ENCODE results near the gene FIG4.
"Not testable (repeated sequence)": the region's sequence is repeated elsewhere in the genome, so short reads cannot be mapped to it uniquely, and the experiment has no call there.

The FIG4 gene

DNA sequence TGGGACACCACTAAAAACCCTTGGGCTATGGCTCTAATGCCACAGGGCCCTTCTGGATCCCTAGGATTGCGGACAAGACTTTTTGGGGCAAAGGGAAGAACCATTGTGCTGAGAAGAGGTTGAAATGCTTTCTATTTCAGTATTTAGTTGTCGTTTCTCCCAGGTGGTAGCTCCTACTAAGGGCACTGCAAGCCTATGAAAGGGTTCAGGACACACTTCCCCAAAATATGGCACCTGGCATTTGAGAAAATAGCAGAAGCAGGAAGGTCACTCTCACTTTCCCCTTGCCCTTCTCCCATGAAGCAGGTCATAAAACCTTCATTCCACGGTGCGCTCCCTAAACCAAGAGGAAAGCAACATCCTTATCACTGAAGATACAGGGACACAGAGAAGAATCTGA lies 161.6 kb downstream of the FIG4 start:
- DNase-seq = no peak

GRCh38 chr6:109853426-109853825 lies 162.3 kb downstream of the FIG4 start:
- DNase-seq = no peak

- DNase-seq = no peak
Observed at GRCh38 chr6:109853951-109854350, 162.9 kb downstream of the FIG4 start.

GRCh38 chr6:109854541-109855308 lies 163.6 kb downstream of the FIG4 start:
- DNase-seq = no peak

GRCh38 chr6:109855476-109856040 lies 164.5 kb downstream of the FIG4 start:
- DNase-seq = not testable (repeated sequence)

DNA sequence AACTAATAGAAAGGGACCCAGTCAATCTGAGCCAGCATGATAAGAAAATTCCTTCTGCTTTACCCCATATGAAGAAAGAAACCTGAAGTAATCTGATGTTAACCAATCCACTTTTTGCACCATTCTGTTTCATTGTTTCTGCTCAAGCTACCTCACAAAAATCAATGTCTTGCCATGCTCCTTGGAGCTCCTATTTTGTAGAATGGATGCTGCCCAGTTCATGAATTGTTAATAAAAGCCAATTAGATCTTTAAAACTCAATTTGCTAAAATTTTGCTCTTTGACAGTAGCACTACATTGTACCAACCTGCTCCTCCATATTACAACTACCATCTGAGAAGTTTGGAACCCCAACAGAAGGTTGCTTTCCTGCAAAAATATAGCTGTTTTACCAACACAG lies 170.8 kb downstream of the FIG4 start:
- DNase-seq = no peak

GRCh38 chr6:109864050-109864449 lies 173.0 kb downstream of the FIG4 start:
- no peak for DNase-seq

DNA sequence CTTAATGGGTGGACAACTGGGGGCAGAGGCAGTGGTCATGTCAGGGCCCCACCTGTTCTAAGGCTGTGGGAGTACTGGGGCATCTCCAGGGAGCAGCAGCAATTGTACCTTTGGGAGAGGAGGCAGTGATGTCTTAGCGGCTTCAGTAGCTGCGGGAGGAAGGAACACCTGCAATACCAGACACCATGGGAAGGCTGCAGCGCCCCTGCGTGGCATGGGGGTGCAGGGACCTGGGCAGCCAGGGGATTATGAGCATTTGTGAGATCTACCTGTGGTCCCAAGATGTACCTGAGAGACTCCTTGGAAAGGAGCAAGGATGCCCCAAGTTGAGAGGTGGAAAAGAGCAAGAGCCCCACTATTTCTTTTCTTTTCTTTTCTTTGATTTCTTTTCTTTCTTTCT lies 174.9 kb downstream of the FIG4 start:
- no peak for DNase-seq

- DNase-seq = peak in 53 of 56 donors; percentile 13 to 89 (median 65)
Observed at GRCh38 chr6:109867009-109867969, 176.2 kb downstream of the FIG4 start.

DNA sequence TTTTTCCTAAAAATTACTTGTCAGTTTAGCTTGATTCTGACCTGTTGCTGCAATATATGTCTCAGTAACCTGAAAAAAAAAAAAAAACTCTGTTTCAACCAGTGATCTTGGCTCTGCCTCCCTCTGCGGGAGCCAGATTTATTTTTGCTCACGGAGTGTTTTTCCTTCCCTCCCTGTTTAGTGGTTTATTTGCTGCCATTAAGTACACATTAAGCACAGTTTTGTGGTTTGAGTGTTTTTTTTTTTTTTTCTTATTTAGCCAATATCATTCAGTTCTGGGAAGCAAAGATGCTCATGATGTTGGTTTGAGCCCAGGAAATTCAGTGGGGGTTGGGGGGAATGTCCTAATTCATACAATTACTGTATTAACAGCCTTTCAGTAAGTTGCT lies 176.9 kb downstream of the FIG4 start:
- DNase-seq = no peak

GRCh38 chr6:109869398-109870088 lies 178.4 kb downstream of the FIG4 start:
- DNase-seq = peak in 55 of 56 donors; percentile 8 to 93 (median 70)

- no peak for DNase-seq
Observed at GRCh38 chr6:109870089-109870410, 179.0 kb downstream of the FIG4 start.

DNA sequence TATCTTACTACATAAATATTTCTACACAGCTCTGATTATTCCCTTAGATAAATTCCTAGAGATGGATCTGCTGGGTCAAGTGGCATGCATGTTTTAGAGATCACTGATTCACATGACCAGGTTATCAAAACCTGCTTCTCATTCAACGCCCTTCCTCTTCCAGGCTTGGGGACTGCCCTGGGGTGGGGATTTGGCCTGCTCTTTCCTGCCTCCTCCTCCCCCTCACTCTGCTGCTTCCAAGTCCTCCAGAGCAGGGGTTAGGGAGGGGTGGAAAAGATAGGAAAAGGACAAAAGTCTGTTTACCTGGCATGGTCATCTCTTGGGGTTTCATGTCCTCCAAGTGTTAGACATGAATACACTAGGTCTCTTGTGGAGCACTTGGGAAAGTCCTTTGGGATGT lies 181.5 kb downstream of the FIG4 start:
- DNase-seq = no peak

- no peak for DNase-seq
Observed at GRCh38 chr6:109872968-109873545, 182.0 kb downstream of the FIG4 start.

DNA sequence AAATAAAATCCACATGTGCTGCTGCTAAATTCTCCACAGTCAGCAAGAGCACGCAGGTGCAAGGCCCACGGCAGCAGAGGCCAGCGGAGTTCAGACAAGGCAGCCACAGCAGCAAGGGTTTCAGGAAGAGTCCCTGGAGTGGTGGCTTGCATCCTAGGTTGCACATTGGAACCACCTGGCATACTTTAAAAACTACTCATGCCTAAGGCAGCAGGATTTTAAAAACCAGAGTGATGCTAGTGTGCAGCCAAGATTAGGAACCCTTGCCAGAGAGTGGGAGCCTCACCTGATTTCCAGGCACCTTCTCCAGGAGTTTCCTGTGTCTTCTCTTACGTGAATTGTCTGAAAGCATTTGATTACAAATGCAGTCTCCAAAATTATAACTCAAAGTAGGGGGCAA lies 183.0 kb downstream of the FIG4 start:
- no peak for DNase-seq

GRCh38 chr6:109874621-109875020 lies 183.5 kb downstream of the FIG4 start:
- DNase-seq = no peak

All from nucleus accumbens (tissue), 56 donors.